NCI-H2171 (cell line): ENCODE data around the gene RHNO1.
"Not testable (repeated sequence)": the region's sequence is repeated elsewhere in the genome, so short reads cannot be mapped to it uniquely, and the experiment has no call there.

Experiments used
- DNase-seq: peaks from one replicate; lab custom pipeline; 2025; lab: John Stamatoyannopoulos, UW

The RHNO1 gene

DNA sequence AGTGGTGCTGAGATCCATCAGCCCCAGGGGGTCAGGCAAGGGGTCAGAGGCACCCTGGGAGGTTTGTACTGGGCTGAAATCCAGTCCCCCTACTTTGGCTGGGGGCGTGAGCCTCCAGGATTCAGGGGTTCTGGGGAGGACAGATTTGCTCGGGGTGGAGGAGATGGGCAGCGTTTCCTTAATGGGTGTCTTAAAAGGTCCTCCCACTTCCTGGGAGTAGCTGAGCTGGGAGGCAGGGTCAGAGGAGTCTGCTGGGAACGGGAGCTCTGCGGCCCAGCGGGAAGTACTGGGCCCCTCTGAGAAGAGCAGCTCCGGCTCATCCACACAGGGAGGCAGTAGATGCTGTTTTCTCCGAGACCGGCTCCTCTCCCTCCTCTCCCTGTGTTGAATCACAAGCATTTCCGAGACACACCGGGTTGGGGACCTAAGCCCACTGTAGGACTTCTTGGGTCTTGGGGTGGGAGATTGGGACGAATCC lies 18.0 kb upstream of the RHNO1 start:
- DNase-seq = no peak

- DNase-seq = no peak
Observed at GRCh38 chr12:2860170-2860569, 16.9 kb upstream of the RHNO1 start.

DNA sequence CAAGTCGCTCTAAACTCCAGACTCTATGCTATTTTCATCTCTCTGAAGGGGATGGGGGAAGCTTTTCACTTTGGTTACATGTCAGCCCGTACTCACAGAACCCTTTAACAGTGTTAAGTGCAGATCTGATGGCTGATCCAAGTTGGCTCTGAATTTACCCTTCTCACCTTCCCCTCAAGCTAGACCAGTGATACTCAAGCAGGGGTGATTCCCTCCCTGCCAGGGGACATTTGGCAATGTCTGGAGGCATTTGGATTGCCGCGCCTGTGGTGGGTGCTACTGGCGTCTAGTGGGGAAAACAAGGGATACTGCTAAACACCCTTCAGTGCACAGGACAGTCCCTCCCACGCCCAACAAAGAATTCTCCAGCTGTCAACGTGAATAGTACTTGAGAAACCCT lies 14.1 kb upstream of the RHNO1 start:
- DNase-seq = no peak

DNA sequence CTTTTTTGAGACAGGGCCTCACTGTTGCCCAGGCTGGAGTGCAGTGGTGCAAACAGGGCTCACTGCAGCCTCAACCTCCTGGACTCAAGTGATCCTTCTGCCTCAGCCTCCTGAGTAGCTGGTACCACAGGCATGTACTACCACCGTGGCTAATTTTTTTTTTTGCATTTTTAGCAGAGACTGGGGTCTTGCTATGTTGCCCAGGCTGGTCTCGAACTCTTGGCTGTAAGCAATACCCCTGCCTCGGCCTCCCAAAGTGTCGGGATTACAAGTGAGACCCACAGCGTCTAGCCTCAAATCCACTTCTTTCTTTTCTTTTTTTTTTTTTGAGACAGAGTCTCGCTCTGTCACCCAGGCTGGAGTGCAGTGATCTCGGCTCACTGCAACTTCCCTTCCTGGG lies 13.6 kb upstream of the RHNO1 start:
- not testable (repeated sequence) for DNase-seq

DNA sequence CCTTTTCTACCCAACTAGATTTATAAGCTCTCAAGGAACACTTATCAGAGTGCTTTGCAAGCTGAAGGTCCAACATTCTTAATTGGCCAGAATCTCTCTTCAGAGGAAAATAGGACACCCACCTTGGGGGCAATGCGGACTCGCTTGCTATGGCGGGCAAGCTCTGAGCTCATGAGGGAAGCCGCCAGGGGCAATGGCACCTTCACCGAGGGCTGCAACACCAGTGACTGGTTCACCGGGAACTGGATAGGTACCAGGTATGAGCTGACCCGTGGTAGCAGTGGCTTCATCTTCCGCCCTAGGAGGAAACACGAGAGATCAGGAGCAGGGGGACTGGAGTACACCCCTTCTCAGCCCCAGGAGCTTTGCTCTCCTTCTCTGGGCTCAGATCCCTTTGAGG lies 12.8 kb upstream of the RHNO1 start:
- DNase-seq = no peak

GRCh38 chr12:2868986-2869632 lies 7.9 kb upstream of the RHNO1 start:
- DNase-seq = not testable (repeated sequence)

DNA sequence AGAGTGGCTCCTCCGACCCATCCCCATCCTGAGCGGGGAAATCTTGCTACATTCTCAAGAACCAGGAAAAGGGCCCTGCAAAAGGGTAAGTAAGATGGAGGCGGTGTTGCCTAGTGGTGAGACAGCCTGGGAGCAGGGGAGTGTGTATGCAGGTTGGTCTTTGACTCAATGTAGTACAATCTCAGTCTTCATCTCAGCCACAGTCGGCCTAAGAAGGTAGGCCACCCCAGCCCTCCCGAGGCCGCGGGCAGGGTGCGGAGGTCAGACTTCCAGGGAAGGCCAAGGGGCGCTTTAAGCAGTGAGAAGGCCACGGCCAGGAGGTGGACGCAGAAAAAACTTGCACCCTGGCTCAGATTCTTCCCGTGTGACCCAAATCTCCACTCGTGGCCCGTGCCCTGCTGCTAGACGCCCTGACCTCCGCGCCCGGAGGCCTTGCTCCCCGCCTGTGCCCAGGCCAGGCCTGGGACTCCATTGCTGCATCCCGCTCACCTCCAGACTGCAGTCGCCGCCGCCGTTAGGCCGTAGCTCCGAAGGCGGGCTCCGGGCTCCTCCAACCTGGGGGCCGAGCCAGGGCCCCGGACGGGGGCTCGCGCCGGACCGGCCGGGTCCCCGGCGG lies 484 bp upstream of the RHNO1 start:
- peak; percentile 54 for DNase-seq

DNA sequence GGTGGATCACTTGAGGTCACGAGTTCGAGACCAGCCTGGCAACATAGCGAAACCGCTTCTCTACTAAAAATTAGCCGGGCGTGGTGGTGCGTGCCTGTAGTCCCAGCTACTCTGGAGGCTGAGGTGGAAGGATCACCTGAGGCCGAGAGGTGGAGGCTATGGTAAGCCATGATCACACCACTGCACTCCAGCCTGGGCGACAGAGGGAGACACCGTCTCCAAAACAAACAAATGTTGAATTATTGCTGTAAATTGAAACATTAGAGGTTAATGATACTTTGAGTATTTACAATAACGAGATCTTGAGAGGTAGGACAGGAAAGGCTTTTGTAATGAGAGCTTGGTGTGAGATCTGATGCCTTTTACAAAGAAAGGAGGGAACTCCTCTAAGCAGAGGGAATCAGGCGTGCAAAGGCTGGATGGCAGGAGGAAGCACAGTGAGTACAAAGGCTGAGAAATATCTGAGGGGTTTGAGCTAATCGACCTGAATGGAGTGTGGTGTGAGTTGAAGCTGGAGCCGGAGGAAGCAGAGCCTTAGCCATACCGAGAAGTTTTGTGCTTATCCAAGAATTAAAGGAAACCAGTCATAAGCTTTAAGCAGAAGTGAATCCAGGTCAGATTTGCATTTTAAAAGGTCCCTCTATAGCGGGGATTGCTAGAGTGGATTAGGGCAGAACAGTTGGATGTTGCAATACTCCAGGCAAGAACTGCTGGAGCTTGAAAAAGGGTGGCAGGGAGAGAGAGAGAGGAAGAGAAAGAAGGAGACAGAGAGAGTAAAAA lies 1.1 kb downstream of the RHNO1 start:
- no peak for DNase-seq

DNA sequence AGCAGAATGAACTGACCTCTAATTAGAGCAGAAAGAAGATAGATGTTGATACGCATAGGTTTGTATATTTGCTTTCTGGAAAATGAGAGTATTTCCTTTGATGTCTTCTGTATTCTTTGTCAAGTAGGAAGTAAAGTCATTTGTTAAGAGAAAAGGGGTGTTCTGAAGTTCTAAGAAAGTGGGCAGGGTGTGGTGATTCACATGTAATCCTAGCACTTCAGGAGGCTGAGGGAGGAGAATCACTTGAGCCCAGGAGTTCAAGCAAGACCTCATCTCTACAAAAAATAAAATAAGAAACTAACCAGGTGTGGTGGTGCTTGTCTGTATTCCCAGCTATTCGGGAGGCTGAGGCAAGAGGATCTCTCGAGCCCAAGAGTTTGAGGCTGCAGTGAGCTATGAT lies 2.8 kb downstream of the RHNO1 start:
- no peak for DNase-seq

DNA sequence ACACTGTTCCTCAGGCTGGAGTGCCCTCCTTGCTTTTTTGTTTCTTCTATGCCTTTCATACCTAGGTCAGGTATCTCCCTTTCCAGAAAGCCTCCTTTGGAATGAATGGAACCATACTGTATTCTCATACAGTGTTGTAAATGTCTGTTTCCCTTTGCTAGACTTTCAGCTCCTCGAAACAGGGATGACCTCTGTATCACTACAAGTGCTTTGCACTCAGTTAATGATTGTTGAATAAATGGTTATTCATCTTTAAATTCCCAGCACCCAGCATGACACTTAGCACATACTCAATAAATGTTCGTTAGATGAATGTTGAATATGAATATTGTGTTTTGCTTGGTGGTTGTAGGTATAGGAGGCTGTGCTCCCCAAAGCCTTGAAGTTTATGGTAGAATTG lies 7.8 kb downstream of the RHNO1 start:
- no peak for DNase-seq

- DNase-seq = no peak
Observed at GRCh38 chr12:2886768-2887450, 9.9 kb downstream of the RHNO1 start.

DNA sequence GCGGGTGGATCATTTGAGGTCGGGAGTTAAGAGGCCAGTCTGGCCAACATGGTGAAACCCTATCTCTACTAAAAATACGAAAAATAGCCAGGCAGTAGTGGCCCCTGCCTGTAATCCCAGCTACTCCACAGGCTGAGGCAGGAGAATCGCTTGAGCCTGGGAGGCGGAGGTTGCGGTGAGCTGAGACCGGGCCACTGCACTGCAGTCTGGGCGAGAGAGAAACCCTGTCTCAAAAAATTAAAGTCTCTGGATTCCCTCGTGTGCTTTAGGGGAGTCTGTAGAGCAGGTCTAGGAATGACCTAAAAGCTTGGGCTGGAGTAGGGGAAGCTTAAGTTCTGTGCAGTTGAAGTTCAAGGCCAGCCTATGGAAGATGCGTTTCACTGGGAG lies 13.0 kb downstream of the RHNO1 start:
- no peak for DNase-seq

- peak; percentile 99 for DNase-seq
Observed at GRCh38 chr12:2890388-2891239, 13.6 kb downstream of the RHNO1 start, which contains the start of gene TULP3. Gene TULP3, plus strand, starts transcription at chr12:2890891. Its CDS starts 57 bp downstream, at chr12:2890948.

DNA sequence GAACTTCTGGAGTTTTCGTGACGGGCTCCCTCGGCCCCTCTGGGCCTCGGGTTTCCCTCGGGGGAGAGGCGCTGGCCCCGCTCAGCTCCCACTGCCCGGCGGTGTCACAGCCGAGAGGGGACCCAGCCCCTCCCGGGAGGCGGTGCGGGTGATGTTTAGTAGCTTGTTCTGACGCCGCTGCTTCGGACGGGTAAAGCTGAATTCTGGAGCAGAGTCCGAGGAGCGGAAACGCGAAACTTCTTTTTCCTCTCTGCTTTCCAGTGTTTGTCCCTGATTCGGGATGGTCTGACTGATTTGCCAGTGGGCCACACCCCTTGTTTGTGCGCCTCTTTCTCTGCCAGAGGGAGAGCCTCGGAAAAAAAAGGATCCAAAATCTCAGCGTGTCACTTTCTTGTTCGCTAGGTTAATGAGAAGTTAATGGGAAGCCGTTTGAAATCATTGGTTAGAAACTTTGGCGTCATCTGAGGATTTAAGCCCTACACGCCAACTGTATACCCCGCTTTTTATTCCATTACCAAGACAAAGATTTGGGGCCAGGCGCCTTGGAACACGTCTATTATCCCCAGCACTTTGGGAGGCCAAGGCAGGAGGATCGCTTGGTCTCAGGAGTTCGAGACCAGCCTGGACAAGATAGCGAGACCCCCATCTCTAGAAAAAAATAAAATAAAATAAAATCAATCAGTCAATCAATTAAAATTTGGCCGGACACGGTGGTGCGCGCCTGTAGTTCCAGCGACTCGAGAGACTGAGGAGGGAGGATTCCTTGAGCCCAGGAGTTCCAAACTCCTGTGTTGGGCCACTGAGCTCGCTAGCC lies 14.4 kb downstream of the RHNO1 start:
- no peak for DNase-seq

DNA sequence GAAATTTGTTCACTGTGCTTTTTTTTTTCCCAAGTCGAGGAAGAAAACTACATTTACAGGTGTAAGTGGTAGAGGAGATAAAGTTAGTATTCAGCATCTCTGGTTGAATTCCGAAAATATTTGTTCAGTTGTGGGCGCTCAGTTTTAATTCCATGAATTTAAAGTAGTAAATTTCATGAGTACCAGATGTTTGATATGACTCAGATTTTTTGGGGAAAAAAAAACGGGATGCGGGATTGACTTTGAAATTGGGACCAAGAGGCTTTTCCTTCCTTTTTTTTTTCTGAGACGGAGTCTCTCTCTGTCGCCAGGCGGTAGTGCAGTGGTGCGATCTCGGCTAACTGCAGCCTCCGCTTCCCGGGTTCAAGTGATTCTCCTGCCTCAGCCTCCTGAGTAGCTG lies 15.2 kb downstream of the RHNO1 start:
- no peak for DNase-seq

GRCh38 chr12:2893007-2893406 lies 16.0 kb downstream of the RHNO1 start:
- no peak for DNase-seq

GRCh38 chr12:2895051-2895451 lies 18.0 kb downstream of the RHNO1 start:
- DNase-seq = no peak

GRCh38 chr12:2895511-2895910 lies 18.5 kb downstream of the RHNO1 start:
- no peak for DNase-seq

DNA sequence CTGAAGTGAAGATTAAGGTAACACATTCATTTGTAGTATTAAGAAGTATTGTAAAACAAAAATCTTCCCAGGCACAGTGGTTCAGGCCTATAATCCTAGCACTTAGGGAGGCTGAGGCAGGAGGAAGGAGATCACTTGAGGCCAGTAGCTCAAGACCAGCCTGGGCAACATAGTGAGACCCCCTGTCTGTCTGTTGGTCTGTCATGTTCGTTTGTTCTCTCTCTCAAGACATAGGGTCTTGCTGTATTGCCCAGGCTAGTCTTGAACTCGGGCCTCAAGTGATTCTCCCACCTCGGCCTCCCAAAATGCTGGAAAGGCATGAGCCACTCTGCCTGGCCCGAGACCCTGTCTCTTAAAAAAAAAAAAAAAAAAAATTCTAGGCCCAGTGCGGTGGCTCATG lies 20.4 kb downstream of the RHNO1 start:
- no peak for DNase-seq

DNA sequence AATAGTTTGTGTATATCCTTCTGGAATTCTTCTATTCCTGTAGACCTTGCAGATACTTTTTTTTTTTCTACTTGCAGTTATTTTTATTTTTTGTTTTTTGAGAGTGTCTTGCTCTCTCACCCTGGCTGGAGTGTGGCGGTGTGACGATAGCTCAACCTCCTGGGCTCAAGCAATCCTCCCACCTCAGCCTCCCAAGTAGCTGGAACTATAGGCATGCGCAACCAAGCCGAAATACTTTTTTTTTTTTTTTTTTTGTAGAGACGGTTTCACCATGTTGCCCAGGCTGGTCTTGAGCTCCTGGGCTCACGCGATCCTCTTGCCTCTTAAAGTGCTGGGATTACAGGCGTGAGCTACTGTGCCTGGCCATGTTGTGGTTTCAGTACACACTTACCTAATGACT lies 23.6 kb downstream of the RHNO1 start:
- DNase-seq = no peak
